Osteoblast (primary cell): ENCODE results near the gene NVL. TPM values are rescaled to one million over a fixed set of nuclear protein-coding genes. Genes with fewer than 3 reads are reported as not detected.

Experiments used
- DNase-seq: peaks from one replicate; pipeline ENCODE4 v3.0.0; 2011; ENCODE audit warnings: low spot score, mixed read lengths; ENCODE audit not compliant: insufficient read length; ENCODE audit errors: missing footprints
- H2AFZ ChIP-seq: 2 replicates; pipeline ENCODE4 v1.6.0; 2011; ENCODE audit warnings: mild to moderate bottlenecking, low read length
- H3K27ac ChIP-seq: 2 replicates; pipeline ENCODE4 v1.5.1; 2011; ENCODE audit warnings: mild to moderate bottlenecking, low read depth, low read length, moderate library complexity
- H3K27me3 ChIP-seq: 2 replicates; pipeline ENCODE4 v1.6.0; 2012; ENCODE audit warnings: mild to moderate bottlenecking, control low read depth, inconsistent platforms, low read length, moderate library complexity; ENCODE audit not compliant: insufficient read depth
- H3K36me3 ChIP-seq: 2 replicates; pipeline ENCODE4 v1.5.1; 2011; ENCODE audit warnings: mild to moderate bottlenecking, low read length, control low read depth, moderate library complexity; ENCODE audit not compliant: insufficient read depth
- H3K4me1 ChIP-seq: 2 replicates; pipeline ENCODE4 v1.5.1; 2011; ENCODE audit warnings: mild to moderate bottlenecking, low read length, control low read depth, moderate library complexity; ENCODE audit not compliant: insufficient read depth
- H3K4me2 ChIP-seq: 2 replicates; pipeline ENCODE4 v1.6.0; 2011; ENCODE audit warnings: mild to moderate bottlenecking, low read length; ENCODE audit not compliant: insufficient read depth
- H3K4me3 ChIP-seq: fragments of 200-600 bp; sonication (generic); 3 replicates; pipeline ENCODE4 v1.5.1; 2012; ENCODE audit warnings: mild to moderate bottlenecking, low read length, inconsistent platforms; ENCODE audit not compliant: insufficient read depth
- H3K79me2 ChIP-seq: 2 replicates; pipeline ENCODE4 v1.6.0; 2012; ENCODE audit warnings: mild to moderate bottlenecking, low read length, control low read depth, inconsistent platforms; ENCODE audit not compliant: insufficient read depth
- H3K9me3 ChIP-seq: 2 replicates; pipeline ENCODE4 v1.5.1; 2011; ENCODE audit warnings: low read depth, low read length, control low read depth
- H4K20me1 ChIP-seq: 2 replicates; pipeline ENCODE4 v1.6.0; 2012; ENCODE audit warnings: mild to moderate bottlenecking, low read length, control low read depth; ENCODE audit not compliant: insufficient read depth
- total RNA-seq: library from RNA; depleted of rRNA; stranded (reverse); fragments of >200 nt; gene quantifications from 2 replicates; pipeline ENCODE4 v1.2.3, GENCODE V29; 2012
- TF ChIP-seq, protein P1 (sequence below): IDR thresholded peaks from 2 replicates; pipeline ENCODE4 v1.5.1; 2011; ENCODE audit warnings: mild to moderate bottlenecking, low read depth, low read length, moderate library complexity; ENCODE audit errors: extremely low read depth

The NVL gene
- total RNA-seq, 1 donor, result 20.6 TPM

DNA sequence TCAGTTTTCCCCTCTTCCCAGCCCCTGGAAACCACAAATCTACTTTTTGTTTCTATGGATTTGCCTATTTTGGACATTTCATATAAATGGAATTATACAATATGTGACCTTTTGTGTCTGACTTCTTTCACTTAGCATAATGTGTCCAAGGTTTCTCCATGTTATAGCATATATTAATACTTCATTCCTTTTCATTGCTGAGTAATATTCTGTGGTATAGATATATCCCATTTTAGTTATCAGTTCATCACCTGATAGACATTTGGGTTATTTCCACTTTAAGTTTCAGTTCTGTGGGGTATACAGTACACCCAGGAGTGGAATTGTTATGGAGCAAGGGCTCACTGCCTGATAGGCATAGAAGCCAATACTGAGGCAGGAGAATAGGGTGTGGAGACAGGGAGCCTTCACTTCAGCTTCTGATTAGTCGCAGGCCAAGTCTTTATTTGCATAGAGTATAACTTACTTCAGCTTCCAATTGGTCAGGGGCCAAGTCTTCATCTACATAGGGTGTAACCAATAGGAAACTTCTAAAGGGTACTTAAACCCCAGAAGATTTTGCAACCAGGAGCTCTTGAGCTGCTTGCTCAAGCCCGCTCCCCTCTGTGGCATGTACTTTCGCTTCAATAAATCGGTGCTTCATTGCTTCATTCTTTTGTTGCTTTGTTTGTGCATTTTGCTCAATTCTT lies 8.3 kb upstream of the NVL start:
- Histone ChIP-seq H3K79me2 (no peaks in the 10 kb centered on the region), H3K9me3 (no peaks in the 10 kb centered on the region), H2AFZ (no peak overlapping the region), H3K27ac (no peak overlapping the region), H4K20me1 (no peaks in the 10 kb centered on the region), H3K4me2 (no peak overlapping the region), H3K27me3 (peaks cover 3% of the 10 kb centered on the region), H3K4me3 (no peak overlapping the region), H3K4me1 (peaks cover 15% of the 10 kb centered on the region), H3K36me3 (no peaks in the 10 kb centered on the region)
- no peak for DNase-seq
- TF ChIP-seq, protein P1, sequence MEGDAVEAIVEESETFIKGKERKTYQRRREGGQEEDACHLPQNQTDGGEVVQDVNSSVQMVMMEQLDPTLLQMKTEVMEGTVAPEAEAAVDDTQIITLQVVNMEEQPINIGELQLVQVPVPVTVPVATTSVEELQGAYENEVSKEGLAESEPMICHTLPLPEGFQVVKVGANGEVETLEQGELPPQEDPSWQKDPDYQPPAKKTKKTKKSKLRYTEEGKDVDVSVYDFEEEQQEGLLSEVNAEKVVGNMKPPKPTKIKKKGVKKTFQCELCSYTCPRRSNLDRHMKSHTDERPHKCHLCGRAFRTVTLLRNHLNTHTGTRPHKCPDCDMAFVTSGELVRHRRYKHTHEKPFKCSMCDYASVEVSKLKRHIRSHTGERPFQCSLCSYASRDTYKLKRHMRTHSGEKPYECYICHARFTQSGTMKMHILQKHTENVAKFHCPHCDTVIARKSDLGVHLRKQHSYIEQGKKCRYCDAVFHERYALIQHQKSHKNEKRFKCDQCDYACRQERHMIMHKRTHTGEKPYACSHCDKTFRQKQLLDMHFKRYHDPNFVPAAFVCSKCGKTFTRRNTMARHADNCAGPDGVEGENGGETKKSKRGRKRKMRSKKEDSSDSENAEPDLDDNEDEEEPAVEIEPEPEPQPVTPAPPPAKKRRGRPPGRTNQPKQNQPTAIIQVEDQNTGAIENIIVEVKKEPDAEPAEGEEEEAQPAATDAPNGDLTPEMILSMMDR, result no peak

DNA sequence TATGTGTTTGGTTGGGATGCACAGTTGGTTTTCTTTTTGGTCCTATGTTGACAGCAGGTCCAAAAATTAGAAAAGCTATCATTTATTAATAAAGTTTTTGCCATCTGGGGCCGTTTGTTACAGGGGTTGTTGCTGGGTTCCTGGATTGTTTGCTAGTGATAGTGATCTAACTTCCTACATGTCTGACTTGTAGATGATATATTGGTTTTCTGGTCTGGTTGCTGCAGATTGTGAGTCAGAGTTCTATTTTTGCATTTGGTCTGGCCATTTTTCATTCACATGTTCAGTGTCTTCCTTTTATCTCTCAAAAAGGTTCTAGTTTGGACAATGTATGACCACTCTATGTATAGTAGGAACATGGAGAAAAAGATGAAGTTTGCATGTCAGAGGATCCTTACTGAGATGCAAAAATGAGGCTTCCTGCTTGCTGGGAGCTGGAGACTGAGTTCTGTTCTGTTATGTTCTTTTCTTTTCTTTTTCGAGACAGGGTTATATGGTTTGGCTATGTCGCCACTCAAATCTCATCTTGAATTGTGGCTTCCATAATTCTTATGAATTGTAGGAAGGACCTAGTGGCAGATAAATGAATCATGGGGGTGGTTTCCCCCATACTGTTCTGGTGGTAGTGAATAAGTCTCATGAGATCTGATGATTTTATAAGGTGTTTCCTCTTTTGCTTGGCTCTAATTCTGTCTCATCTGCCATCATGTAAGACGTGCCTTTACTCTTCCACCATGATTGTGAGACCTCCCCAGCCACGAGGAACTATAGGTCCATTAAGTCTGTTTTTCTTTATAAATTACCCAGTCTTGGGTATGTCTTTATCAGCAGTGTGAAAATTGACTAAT lies 4.2 kb upstream of the NVL start:
- H3K27me3 ChIP-seq, result no peaks in the 10 kb centered on the region
- H4K20me1 ChIP-seq, result no peaks in the 10 kb centered on the region
- peak overlapping the region; percentile 36 for H3K4me3 ChIP-seq
- H3K9me3 ChIP-seq, result no peaks in the 10 kb centered on the region
- peaks cover 10% of the 10 kb centered on the region for H3K79me2 ChIP-seq
- peak overlapping the region; percentile 72 for H2AFZ ChIP-seq
- TF ChIP-seq, protein P1, result no peak
- peaks cover 23% of the 10 kb centered on the region for H3K4me1 ChIP-seq
- peak overlapping the region; percentile 76 for H3K4me2 ChIP-seq
- peak overlapping the region; percentile 78 for H3K27ac ChIP-seq
- peak; percentile 59 for DNase-seq
- no peaks in the 10 kb centered on the region for H3K36me3 ChIP-seq

DNA sequence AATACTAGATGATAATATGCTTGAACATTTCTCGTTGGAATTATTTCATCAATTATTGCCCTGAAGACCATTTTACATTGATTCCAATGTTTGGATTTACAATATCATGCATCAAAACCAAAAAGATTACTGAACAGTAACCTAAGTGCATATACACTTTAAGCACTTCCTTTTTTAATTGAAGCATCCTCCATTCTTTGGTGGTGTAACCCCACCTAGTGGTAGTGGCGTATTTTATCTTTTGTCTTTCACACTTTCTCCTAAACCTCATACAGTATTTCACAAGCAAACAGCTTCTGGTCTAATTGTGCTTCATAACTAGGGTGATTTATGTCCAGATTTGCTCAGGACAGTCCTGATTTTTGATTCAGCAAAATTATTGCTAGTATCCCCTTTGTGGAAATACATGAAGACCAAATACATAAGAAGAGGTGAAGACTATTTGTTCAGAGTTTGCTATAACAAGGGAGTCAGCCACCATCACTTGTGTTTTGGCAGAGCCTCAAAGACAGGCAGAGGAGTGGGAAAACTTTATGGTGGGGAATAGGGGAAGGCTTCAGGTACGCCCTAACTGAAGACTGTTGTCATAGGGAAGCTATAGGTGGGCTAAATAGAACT lies 3.4 kb upstream of the NVL start:
- H3K4me2 ChIP-seq, result peak overlapping the region; percentile 76
- TF ChIP-seq, protein P1, result peak; percentile 71
- H3K36me3 ChIP-seq, result no peaks in the 10 kb centered on the region
- DNase-seq, result peak; percentile 41
- H3K4me3 ChIP-seq, result peak overlapping the region; percentile 36
- H3K9me3 ChIP-seq, result no peaks in the 10 kb centered on the region
- no peaks in the 10 kb centered on the region for H3K27me3 ChIP-seq
- H3K27ac ChIP-seq, result peak overlapping the region; percentile 78
- no peaks in the 10 kb centered on the region for H4K20me1 ChIP-seq
- H3K4me1 ChIP-seq, result peaks cover 30% of the 10 kb centered on the region
- peak overlapping the region; percentile 61 for H2AFZ ChIP-seq
- H3K79me2 ChIP-seq, result peaks cover 17% of the 10 kb centered on the region

DNA sequence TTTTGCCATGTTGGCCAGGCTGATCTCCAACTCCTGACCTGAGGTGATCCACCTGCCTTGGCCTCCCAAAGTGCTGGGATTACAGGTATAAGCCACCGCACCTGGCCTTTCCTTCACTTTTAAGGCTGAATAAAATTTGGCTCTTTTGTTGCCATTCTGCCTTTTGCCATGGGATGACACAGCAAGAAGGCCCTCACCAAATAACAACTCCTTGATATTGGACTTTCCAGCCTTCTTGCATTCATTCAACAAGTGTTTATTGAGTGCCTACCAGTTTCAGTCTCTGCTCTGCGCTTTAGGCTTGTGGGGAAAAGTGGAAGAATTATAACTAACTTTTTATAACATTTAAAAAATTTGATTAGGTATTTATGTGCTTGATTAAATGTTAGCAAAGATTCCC lies 1.9 kb upstream of the NVL start:
- H3K4me1 ChIP-seq, result peaks cover 32% of the 10 kb centered on the region
- no peak overlapping the region for H3K4me2 ChIP-seq
- TF ChIP-seq, protein P1, result no peak
- no peaks in the 10 kb centered on the region for H3K36me3 ChIP-seq
- peaks cover 33% of the 10 kb centered on the region for H3K79me2 ChIP-seq
- no peaks in the 10 kb centered on the region for H3K27me3 ChIP-seq
- no peaks in the 10 kb centered on the region for H3K9me3 ChIP-seq
- H2AFZ ChIP-seq, result no peak overlapping the region
- no peaks in the 10 kb centered on the region for H4K20me1 ChIP-seq
- DNase-seq, result no peak
- H3K4me3 ChIP-seq, result no peak overlapping the region
- H3K27ac ChIP-seq, result no peak overlapping the region
